ENCODE data around the gene PCDH9.

PCDH9 gene

DNA sequence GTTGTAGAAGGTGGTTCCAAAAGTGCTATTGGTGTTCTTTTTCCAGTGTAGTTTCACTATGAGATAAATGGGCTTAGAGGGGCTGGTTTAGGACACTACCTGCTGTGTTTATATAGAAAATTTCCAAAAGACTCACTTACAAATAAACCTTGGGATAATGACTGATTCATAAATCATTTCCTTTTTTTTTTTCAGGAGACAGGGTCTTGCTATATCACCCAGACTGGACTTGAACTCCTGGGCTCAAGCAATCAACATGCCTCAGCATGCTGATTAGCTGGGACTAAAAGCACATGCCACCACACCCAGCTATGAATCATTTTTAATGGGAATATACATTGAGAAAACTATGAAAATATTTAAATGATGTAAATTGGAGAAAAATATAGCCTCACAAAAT is 376.6 kb downstream of the PCDH9 start:
- TF ChIP-seq, protein P1, sequence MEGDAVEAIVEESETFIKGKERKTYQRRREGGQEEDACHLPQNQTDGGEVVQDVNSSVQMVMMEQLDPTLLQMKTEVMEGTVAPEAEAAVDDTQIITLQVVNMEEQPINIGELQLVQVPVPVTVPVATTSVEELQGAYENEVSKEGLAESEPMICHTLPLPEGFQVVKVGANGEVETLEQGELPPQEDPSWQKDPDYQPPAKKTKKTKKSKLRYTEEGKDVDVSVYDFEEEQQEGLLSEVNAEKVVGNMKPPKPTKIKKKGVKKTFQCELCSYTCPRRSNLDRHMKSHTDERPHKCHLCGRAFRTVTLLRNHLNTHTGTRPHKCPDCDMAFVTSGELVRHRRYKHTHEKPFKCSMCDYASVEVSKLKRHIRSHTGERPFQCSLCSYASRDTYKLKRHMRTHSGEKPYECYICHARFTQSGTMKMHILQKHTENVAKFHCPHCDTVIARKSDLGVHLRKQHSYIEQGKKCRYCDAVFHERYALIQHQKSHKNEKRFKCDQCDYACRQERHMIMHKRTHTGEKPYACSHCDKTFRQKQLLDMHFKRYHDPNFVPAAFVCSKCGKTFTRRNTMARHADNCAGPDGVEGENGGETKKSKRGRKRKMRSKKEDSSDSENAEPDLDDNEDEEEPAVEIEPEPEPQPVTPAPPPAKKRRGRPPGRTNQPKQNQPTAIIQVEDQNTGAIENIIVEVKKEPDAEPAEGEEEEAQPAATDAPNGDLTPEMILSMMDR (IDR thresholded peaks at IDR 0.05; ENCODE audit: borderline replicate concordance, insufficient read depth, low read depth, low read length), result no peak
- H3K4me3 ChIP-seq (ENCODE audit: low read depth, low read length), result no peak overlapping the region

DNA sequence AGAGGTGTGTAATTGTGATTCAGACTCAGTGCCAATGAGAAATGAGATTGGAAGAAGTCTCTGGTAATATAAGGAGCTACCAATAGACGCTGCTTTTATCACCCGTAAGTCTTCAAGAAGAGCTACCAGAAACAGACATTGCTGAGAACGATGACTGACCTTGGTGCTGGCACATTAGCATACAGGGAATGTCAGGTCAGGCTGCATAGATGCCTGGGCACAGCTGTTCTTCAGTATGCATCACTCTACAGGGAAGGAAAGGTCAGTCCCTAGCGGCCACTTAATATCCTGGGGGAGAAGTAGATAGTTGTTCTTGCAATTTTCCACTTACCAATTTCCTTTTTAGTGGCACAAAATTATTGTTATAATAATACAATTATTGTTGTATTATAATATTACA is 380.4 kb downstream of the PCDH9 start:
- H3K4me3 ChIP-seq (ENCODE audit: low read depth, low read length), result no peak overlapping the region
- TF ChIP-seq, protein P1 (IDR thresholded peaks at IDR 0.05; ENCODE audit: borderline replicate concordance, insufficient read depth, low read depth, low read length), result no peak

DNA sequence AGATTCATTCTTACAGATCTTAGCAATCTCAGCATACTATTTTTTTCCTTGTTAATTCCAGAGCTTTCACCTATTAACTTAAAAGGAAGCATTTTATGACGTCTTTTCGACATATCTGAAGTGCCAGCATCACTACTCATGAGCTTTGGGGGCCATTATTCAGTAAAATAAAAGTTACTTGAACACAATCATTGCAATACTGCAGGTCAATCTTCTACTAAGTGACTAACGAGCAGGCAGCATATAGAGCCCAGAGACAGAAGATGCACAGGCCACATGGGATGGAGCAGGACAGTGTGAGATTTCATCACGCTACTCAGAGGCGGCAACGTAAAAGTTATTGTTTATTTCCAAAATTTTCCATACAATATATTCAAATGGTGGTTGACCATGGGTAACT is 382.6 kb downstream of the PCDH9 start:
- no peak overlapping the region for H3K4me3 ChIP-seq (ENCODE audit: low read depth, low read length)
- TF ChIP-seq, protein P1 (IDR thresholded peaks at IDR 0.05; ENCODE audit: borderline replicate concordance, insufficient read depth, low read depth, low read length), result no peak

GRCh38 chr13:66845393-66845792 is 384.7 kb downstream of the PCDH9 start:
- TF ChIP-seq, protein P1 (IDR thresholded peaks at IDR 0.05; ENCODE audit: borderline replicate concordance, insufficient read depth, low read depth, low read length), result no peak
- H3K4me3 ChIP-seq (ENCODE audit: low read depth, low read length), result no peak overlapping the region

GRCh38 chr13:66844933-66845332 is 385.2 kb downstream of the PCDH9 start:
- TF ChIP-seq, protein P1 (IDR thresholded peaks at IDR 0.05; ENCODE audit: borderline replicate concordance, insufficient read depth, low read depth, low read length), result no peak
- H3K4me3 ChIP-seq (ENCODE audit: low read depth, low read length), result no peak overlapping the region

GRCh38 chr13:66842766-66843165 is 387.4 kb downstream of the PCDH9 start:
- no peak overlapping the region for H3K4me3 ChIP-seq (ENCODE audit: low read depth, low read length)
- TF ChIP-seq, protein P1 (IDR thresholded peaks at IDR 0.05; ENCODE audit: borderline replicate concordance, insufficient read depth, low read depth, low read length), result no peak

DNA sequence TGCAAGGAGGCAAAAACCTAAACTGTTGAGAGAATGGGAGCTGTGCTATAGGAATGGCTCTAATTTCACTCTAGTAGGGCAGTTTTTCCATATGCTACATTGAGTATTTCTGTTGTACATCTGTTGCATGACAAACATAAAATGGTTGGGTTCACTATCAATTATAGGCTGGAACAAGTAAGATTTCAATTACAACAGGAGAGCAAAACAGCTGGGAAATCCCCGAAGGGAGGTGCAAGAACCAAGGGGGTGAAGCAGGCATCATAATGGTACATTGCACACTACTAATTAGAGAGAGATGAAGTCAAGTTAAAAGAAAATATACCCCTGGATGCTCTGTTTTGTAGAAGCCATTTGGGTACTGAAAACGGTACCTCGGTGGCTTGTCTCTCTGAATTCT is 389.5 kb downstream of the PCDH9 start:
- H3K4me3 ChIP-seq (ENCODE audit: low read depth, low read length), result no peak overlapping the region
- TF ChIP-seq, protein P1 (IDR thresholded peaks at IDR 0.05; ENCODE audit: borderline replicate concordance, insufficient read depth, low read depth, low read length), result no peak
